Bronchus fibroblast of lung (primary cell): ENCODE data around the gene ECE1. TPM values are rescaled to one million over a fixed set of nuclear protein-coding genes. Genes with fewer than 3 reads are reported as not detected.

Experiments used
- total RNA-seq: library from RNA; depleted of rRNA; stranded (reverse); fragments of >200 nt; gene quantifications from 2 replicates; pipeline ENCODE4 v1.2.3, GENCODE V29; 2015

ECE1 gene
- 79.7 and 83.4 TPM in 2 replicates for total RNA-seq

DNA sequence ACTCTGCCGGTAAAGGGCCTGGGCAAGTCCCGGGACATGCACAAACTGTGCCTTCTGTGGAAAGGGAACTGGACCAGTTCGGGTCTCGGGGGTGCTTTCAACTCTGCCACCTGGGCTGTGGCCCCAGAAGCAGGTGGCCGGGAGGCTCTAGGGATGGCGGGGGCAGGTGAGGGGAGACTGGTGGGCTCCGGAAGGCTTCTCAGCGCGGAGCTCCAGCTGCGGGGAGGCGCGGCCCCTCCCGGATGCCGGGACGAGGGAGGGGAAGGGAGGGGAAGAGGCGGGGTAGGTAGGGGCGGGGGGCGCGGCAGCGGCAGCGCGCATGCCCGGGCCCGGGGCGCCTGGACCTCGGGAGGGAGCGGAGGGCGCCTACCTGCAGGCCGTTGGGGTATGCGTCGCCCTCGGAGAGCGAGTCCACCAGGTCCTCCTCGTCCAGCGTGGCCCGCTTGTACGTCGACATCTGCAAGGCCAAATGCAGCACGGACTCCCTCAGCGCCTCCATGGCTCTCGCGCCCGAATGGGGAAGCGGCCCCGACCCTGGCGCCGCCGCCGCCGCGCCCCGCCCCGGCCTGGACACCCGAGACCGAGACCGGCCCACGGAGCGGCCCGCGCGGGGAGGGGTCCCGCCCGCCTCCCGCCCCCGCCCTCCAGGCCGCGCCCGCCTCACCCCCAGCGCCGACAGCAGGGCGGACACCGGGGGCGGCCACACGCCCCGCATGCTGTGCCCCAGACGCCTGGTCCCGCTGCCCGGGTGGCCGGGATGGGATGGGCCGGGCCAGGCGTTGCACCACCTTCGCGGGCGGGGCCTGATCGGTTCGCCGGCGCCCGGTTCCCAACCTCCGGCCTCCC, at the start of gene ECE1:
Gene ECE1, minus strand, starts transcription at position 764 of the 846 bp plus-strand sequence. Its CDS starts 49 bp downstream, at position 715.

DNA sequence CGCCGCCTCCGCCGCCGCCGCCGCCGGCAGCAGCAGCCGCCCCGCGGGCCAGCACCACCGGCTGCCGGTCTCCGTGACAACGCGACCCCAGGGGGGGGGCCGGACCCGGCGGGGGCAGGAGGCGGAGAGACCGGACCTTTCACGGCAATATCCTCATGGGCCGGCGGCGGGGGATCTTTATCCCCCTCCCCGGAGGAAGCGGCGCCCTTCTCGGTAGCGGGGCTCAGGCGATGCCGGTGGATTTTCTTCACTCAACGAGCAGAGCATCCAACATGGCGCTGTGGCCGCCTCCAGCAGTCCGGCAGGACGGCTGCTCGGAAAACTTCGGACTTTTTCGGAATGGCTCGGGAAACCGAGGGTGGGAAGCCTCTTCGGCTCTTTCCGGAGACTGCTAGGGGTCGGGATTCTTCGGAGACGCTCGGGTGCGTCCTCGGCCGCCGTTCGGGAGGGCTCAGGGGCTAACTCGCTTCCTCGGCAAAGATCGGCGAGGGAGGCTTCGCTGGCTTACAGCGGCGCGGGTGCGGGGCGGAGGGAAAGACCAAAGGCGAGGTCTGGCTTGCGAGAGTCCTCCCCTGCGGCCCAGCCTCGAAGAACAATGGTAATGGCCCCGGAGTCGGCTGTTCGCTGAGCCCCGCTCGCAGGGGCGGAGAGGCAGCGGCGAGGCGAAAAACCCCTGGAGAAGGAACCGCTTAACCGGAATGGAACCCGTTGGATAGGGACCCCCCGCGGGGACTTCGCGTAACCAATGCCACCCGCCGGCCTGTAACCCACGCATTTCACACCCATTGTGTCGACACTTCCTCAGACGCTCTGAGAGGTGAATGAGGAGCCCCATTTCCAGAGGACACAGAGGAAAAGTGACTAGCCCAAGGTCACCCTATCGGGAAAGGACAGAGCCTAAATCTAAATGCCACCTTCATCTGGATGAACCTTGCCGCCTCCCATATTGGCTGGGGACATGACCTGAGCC, 113.4 kb downstream of the ECE1 start, which contains the start of gene EIF4G3:
Gene EIF4G3, minus strand, starts transcription at position 312 of the 970 bp plus-strand sequence. CDS start 174,155 bp downstream, outside the sequence.

Other genes starting within 250 kb of the ECE1 start
- gene EIF4G3, start 113.6 kb downstream of the ECE1 start, total RNA-seq: 19.9 and 22.2 TPM in 2 replicates
- 17.7 and 20.3 TPM in 2 replicates for gene NBPF3, start 149.7 kb upstream of the ECE1 start, total RNA-seq
- 7.2 and 7.4 TPM in 2 replicates for gene ALPL, start 219.0 kb upstream of the ECE1 start, total RNA-seq